Cardiac muscle cell (in vitro differentiated cells and primary cell): ENCODE data around the gene RAET1G. TPM values are rescaled to one million over a fixed set of nuclear protein-coding genes. Genes with fewer than 3 reads are reported as not detected.

Experiments
- DNase-seq, 2 donors: peaks; one replicate each; pipeline versions ENCODE4 v3.0.0 to v3.0.0-alpha.2; 2010 to 2017; ENCODE audit warnings: low read depth in 1 of 2, low spot score in 1 of 2
- H3K27ac ChIP-seq: fragments of 200-600 bp; sonication (generic); 2 replicates; pipeline ENCODE4 v1.5.1; 2016
- H3K27me3 ChIP-seq: fragments of 200-600 bp; sonication (generic); 2 replicates; pipeline ENCODE4 v1.6.0; 2016; ENCODE audit warnings: control low read depth
- H3K36me3 ChIP-seq: fragments of 200-600 bp; sonication (generic); 2 replicates; pipeline ENCODE4 v1.5.1; 2016; ENCODE audit warnings: control low read depth
- H3K4me1 ChIP-seq: fragments of 200-600 bp; sonication (generic); 2 replicates; pipeline ENCODE4 v1.8.1; 2017; ENCODE audit warnings: low read depth, mild to moderate bottlenecking, mixed run types
- H3K4me3 ChIP-seq: fragments of 200-600 bp; sonication (generic); 2 replicates; pipeline ENCODE4 v1.5.1; 2016; ENCODE audit warnings: mild to moderate bottlenecking
- H3K9me3 ChIP-seq: fragments of 200-600 bp; sonication (generic); 2 replicates; pipeline ENCODE4 v1.5.1; 2017; ENCODE audit warnings: low read depth, mild to moderate bottlenecking, control low read depth
- CTCF ChIP-seq: IDR thresholded peaks from 2 replicates; pipeline ENCODE4 v1.5.1; 2012; ENCODE audit warnings: low read depth, mild to moderate bottlenecking, low read length
- polyA plus RNA-seq: library from polyadenylated mRNA; unstranded; fragments of >200 nt; fragmentation: Nextera tagmentation; extraction: Ambion mirVana; gene quantifications from 2 replicates; pipeline ENCODE4 v1.2.1, GENCODE V29; 2016
- total RNA-seq: library from RNA; depleted of rRNA; stranded (reverse); fragments of >200 nt; gene quantifications from 2 replicates; pipeline ENCODE4 v1.2.3, GENCODE V29; 2016

The RAET1G gene
- total and polyA plus RNA-seq, 2 experiments from 2014 or later, result not detected

- DNase-seq, result no peak
- no peaks in the 10 kb centered on the region for H3K4me1 ChIP-seq
- H3K27ac ChIP-seq, result no peak overlapping the region
- H3K27me3 ChIP-seq, result peaks cover 88% of the 10 kb centered on the region
- no peak for TF ChIP-seq CTCF
- no peaks in the 10 kb centered on the region for H3K36me3 ChIP-seq
- H3K9me3 ChIP-seq, result no peaks in the 10 kb centered on the region
- H3K4me3 ChIP-seq, result peak overlapping the region; percentile 40
Observed at GRCh38 chr6:149942461-149942829, 19.5 kb upstream of the RAET1G start.

- Histone ChIP-seq H3K4me1 (no peaks in the 10 kb centered on the region), H3K4me3 (peak within 1 kb of the TSS; percentile 40), H3K36me3 (no peaks in the 10 kb centered on the region), H3K9me3 (no peaks in the 10 kb centered on the region), H3K27ac (no peak within 1 kb of the TSS), H3K27me3 (peaks cover 91% of the 10 kb centered on the region)
- TF ChIP-seq CTCF, result no peak
- DNase-seq, result peak; percentile 68 to 96
Observed at GRCh38 chr6:149941583-149942460, 18.9 kb upstream of the RAET1G start, which contains the start of gene ULBP2. ULBP2 (plus strand) TSS chr6:149942014; CDS start chr6:149942073, 59 bp downstream.

- Histone ChIP-seq H3K27me3 (peaks cover 92% of the 10 kb centered on the region), H3K27ac (no peak overlapping the region), H3K9me3 (no peaks in the 10 kb centered on the region), H3K4me1 (no peaks in the 10 kb centered on the region), H3K4me3 (no peak overlapping the region), H3K36me3 (no peaks in the 10 kb centered on the region)
- no peak for DNase-seq
- TF ChIP-seq CTCF, result no peak
Observed at GRCh38 chr6:149940672-149940982, 17.7 kb upstream of the RAET1G start.

GRCh38 chr6:149939909-149940671, 17.2 kb upstream of the RAET1G start:
- no peak for TF ChIP-seq CTCF
- no peaks in the 10 kb centered on the region for H3K36me3 ChIP-seq
- H3K4me3 ChIP-seq, result no peak overlapping the region
- no peaks in the 10 kb centered on the region for H3K9me3 ChIP-seq
- no peaks in the 10 kb centered on the region for H3K4me1 ChIP-seq
- H3K27me3 ChIP-seq, result peaks cover 93% of the 10 kb centered on the region
- no peak overlapping the region for H3K27ac ChIP-seq
- no peak for DNase-seq

GRCh38 chr6:149939356-149939648, 16.4 kb upstream of the RAET1G start:
- no peaks in the 10 kb centered on the region for H3K9me3 ChIP-seq
- peaks cover 99% of the 10 kb centered on the region for H3K27me3 ChIP-seq
- DNase-seq, result no peak
- no peaks in the 10 kb centered on the region for H3K36me3 ChIP-seq
- no peak overlapping the region for H3K27ac ChIP-seq
- TF ChIP-seq CTCF, result no peak
- H3K4me3 ChIP-seq, result no peak overlapping the region
- H3K4me1 ChIP-seq, result no peaks in the 10 kb centered on the region
